Type B pancreatic cell (in vitro differentiated cells): ENCODE measurements around the gene PPP1R13L. TPM values are rescaled to one million over a fixed set of nuclear protein-coding genes. Genes with fewer than 3 reads are reported as not detected.
A peak's percentile ranks its signal among the peaks of the same experiment; 100 is the strongest.

Source experiments
- DNase-seq: peaks from one replicate; pipeline ENCODE4 v3.0.0; 2021; ENCODE audit warnings: mixed read lengths; ENCODE audit not compliant: unreplicated experiment; ENCODE audit errors: extremely low spot score
- H3K27ac Mint-ChIP-seq: 2 replicates; pipeline ENCODE4 v1.8.0; 2021; ENCODE audit warnings: mild to moderate bottlenecking, mixed read lengths
- H3K27me3 Mint-ChIP-seq: 2 replicates; pipeline ENCODE4 v1.8.0; 2021; ENCODE audit warnings: mixed read lengths
- H3K36me3 Mint-ChIP-seq: 2 replicates; pipeline ENCODE4 v1.8.0; 2021; ENCODE audit warnings: mixed read lengths
- H3K4me1 Mint-ChIP-seq: one replicate; pipeline ENCODE4 v1.8.0; 2021; ENCODE audit warnings: mixed read lengths; ENCODE audit not compliant: unreplicated experiment
- H3K4me3 Mint-ChIP-seq: 2 replicates; pipeline ENCODE4 v1.8.0; 2021; ENCODE audit warnings: mild to moderate bottlenecking, mixed read lengths
- H3K9me3 Mint-ChIP-seq: 2 replicates; pipeline ENCODE4 v1.8.0; 2021; ENCODE audit warnings: mixed read lengths
- CTCF ChIP-seq: fragments of 200-600 bp; sonication (generic); conservative IDR thresholded peaks from 2 replicates; pipeline ENCODE4 v1.5.0; 2021; ENCODE audit warnings: antibody characterized with exemption, mild to moderate bottlenecking
- total RNA-seq: library from RNA; stranded (reverse); gene quantifications from 2 replicates; pipeline ENCODE4 v1.2.1, GENCODE V29; 2021; ENCODE audit warnings: low replicate concordance

PPP1R13L gene
- total RNA-seq, 1 donor from 2014 or later, result 38.6 TPM

- Mint-ChIP-seq H3K4me1 (peaks cover 24% of the 10 kb centered on the region), H3K27ac (no peak overlapping the region), H3K27me3 (no peaks in the 10 kb centered on the region), H3K36me3 (no peaks in the 10 kb centered on the region), H3K9me3 (no peaks in the 10 kb centered on the region), H3K4me3 (peak overlapping the region; percentile 51)
- DNase-seq, result no peak
- no peak for TF ChIP-seq CTCF
Observed at GRCh38 chr19:45420871-45421270, 16.0 kb upstream of the PPP1R13L start.

- DNase-seq, result no peak
- Mint-ChIP-seq H3K4me3 (no peak overlapping the region), H3K27me3 (no peaks in the 10 kb centered on the region), H3K9me3 (no peaks in the 10 kb centered on the region), H3K36me3 (no peaks in the 10 kb centered on the region), H3K4me1 (peaks cover 19% of the 10 kb centered on the region), H3K27ac (no peak overlapping the region)
- no peak for TF ChIP-seq CTCF
Observed at GRCh38 chr19:45420356-45420755, 15.5 kb upstream of the PPP1R13L start.

- no peaks in the 10 kb centered on the region for H3K27me3 Mint-ChIP-seq
- peaks cover 19% of the 10 kb centered on the region for H3K4me1 Mint-ChIP-seq
- H3K9me3 Mint-ChIP-seq, result no peaks in the 10 kb centered on the region
- no peak for DNase-seq
- no peaks in the 10 kb centered on the region for H3K36me3 Mint-ChIP-seq
- H3K4me3 Mint-ChIP-seq, result no peak overlapping the region
- no peak for TF ChIP-seq CTCF
- H3K27ac Mint-ChIP-seq, result no peak overlapping the region
Observed at GRCh38 chr19:45419895-45420294, 15.0 kb upstream of the PPP1R13L start.

- no peak for DNase-seq
- Mint-ChIP-seq H3K27me3 (no peaks in the 10 kb centered on the region), H3K27ac (no peak overlapping the region), H3K4me3 (no peak overlapping the region), H3K4me1 (peaks cover 19% of the 10 kb centered on the region), H3K9me3 (no peaks in the 10 kb centered on the region), H3K36me3 (no peaks in the 10 kb centered on the region)
- TF ChIP-seq CTCF, result no peak
Observed at GRCh38 chr19:45419396-45419795, 14.5 kb upstream of the PPP1R13L start.

- no peaks in the 10 kb centered on the region for H3K9me3 Mint-ChIP-seq
- DNase-seq, result no peak
- no peaks in the 10 kb centered on the region for H3K27me3 Mint-ChIP-seq
- no peak overlapping the region for H3K4me3 Mint-ChIP-seq
- peaks cover 17% of the 10 kb centered on the region for H3K4me1 Mint-ChIP-seq
- TF ChIP-seq CTCF, result no peak
- no peaks in the 10 kb centered on the region for H3K36me3 Mint-ChIP-seq
- no peak overlapping the region for H3K27ac Mint-ChIP-seq
Observed at GRCh38 chr19:45418802-45419201, 13.9 kb upstream of the PPP1R13L start.

GRCh38 chr19:45417151-45417550 lies 12.3 kb upstream of the PPP1R13L start:
- H3K27ac Mint-ChIP-seq, result no peak overlapping the region
- peaks cover 3% of the 10 kb centered on the region for H3K4me1 Mint-ChIP-seq
- no peak for TF ChIP-seq CTCF
- no peaks in the 10 kb centered on the region for H3K27me3 Mint-ChIP-seq
- DNase-seq, result no peak
- H3K4me3 Mint-ChIP-seq, result no peak overlapping the region
- H3K9me3 Mint-ChIP-seq, result no peaks in the 10 kb centered on the region
- peaks cover 8% of the 10 kb centered on the region for H3K36me3 Mint-ChIP-seq
